ENCODE data around the gene SETD5.

Gene SETD5

GRCh38 chr3:9390265-9390888 lies 7.0 kb upstream of the SETD5 start:
- DNase-seq = no peak

GRCh38 chr3:9392041-9392440 lies 5.4 kb upstream of the SETD5 start:
- no peak for DNase-seq

- DNase-seq = no peak
Observed at GRCh38 chr3:9395570-9396300, 1.7 kb upstream of the SETD5 start.

GRCh38 chr3:9396301-9396631 lies 1.1 kb upstream of the SETD5 start:
- peak; percentile 48 for DNase-seq

GRCh38 chr3:9396632-9397331 lies 633 bp upstream of the SETD5 start:
- peak; percentile 81 for DNase-seq

GRCh38 chr3:9397906-9398699 lies 688 bp downstream of the SETD5 start:
- no peak for DNase-seq

GRCh38 chr3:9398700-9399336 lies 1.4 kb downstream of the SETD5 start:
- no peak for DNase-seq

GRCh38 chr3:9399337-9399703 lies 1.9 kb downstream of the SETD5 start:
- DNase-seq = no peak

- peak; percentile 40 for DNase-seq
Observed at GRCh38 chr3:9399746-9400145, 2.3 kb downstream of the SETD5 start.

GRCh38 chr3:9400616-9401015 lies 3.2 kb downstream of the SETD5 start:
- no peak for DNase-seq

- DNase-seq = no peak
Observed at GRCh38 chr3:9401986-9402385, 4.6 kb downstream of the SETD5 start.

GRCh38 chr3:9402410-9403228 lies 5.2 kb downstream of the SETD5 start:
- peak; percentile 2 for DNase-seq

- no peak for DNase-seq
Observed at GRCh38 chr3:9403463-9403862, 6.0 kb downstream of the SETD5 start.

GRCh38 chr3:9404680-9405079 lies 7.3 kb downstream of the SETD5 start:
- DNase-seq = no peak

GRCh38 chr3:9405756-9406155 lies 8.3 kb downstream of the SETD5 start:
- no peak for DNase-seq

GRCh38 chr3:9406856-9407626 lies 9.6 kb downstream of the SETD5 start:
- no peak for DNase-seq

GRCh38 chr3:9408061-9408460 lies 10.6 kb downstream of the SETD5 start:
- DNase-seq = no peak

- DNase-seq = no peak
Observed at GRCh38 chr3:9408546-9408945, 11.1 kb downstream of the SETD5 start.

- no peak for DNase-seq
Observed at GRCh38 chr3:9409981-9410854, 12.8 kb downstream of the SETD5 start.

- DNase-seq = no peak
Observed at GRCh38 chr3:9411302-9411701, 13.9 kb downstream of the SETD5 start.
